Right lobe of liver (tissue), 6 donors: Measurements from ENCODE around the gene RADIL. TPM values are rescaled to one million over a fixed set of nuclear protein-coding genes. Genes with fewer than 3 reads are reported as not detected.

Experiments
- ATAC-seq, 4 donors: fragments of 200-7000 bp; cut with Tn5 transposase; one replicate each; pipeline ENCODE4 v1.9.1; 2020; ENCODE audit warnings: mild to moderate bottlenecking in 4 of 4, moderate library complexity in 4 of 4
- DNase-seq, 3 donors: peaks; one replicate each; pipeline ENCODE4 v3.0.0-alpha.2; 2020
- H3K27ac ChIP-seq, 3 donors: fragments of 200-600 bp; one replicate each; pipeline ENCODE4 v1.8.0; 2022
- H3K27me3 ChIP-seq, 2 donors: fragments of 200-600 bp; one replicate each; pipeline ENCODE4 v1.8.0; 2022
- H3K36me3 ChIP-seq, 4 donors: fragments of 200-600 bp; sonication (generic) in 1 of 4; one replicate each; pipeline versions ENCODE4 v1.5.1 to v1.8.0; 2017 to 2022; ENCODE audit warnings: control low read depth in 1 of 4
- H3K4me1 ChIP-seq, 4 donors: fragments of 200-600 bp; sonication (generic) in 1 of 4; one replicate each; pipeline versions ENCODE4 v1.5.1 to v1.8.0; 2017 to 2022; ENCODE audit warnings: control low read depth in 1 of 4
- H3K4me3 ChIP-seq, 3 donors: fragments of 200-600 bp; one replicate each; pipeline ENCODE4 v1.8.0; 2022
- H3K9me3 ChIP-seq, 4 donors: fragments of 200-600 bp; sonication (generic) in 1 of 4; one replicate each; pipeline versions ENCODE4 v1.5.1 to v1.8.0; 2017 to 2022; ENCODE audit warnings: control low read depth in 1 of 4
- POLR2A ChIP-seq: fragments of 450-650 bp; IDR thresholded peaks from one replicate; pipeline ENCODE4 v1.6.1; 2017; ENCODE audit warnings: antibody characterized with exemption, mild to moderate bottlenecking
- WGBS: methylation state at CpG from one replicate; pipeline ENCODE4 v1.1.6; 2018; ENCODE audit warnings: low coverage, low lambda C conversion rate; ENCODE audit not compliant: insufficient coverage; ENCODE audit errors: missing lambda C conversion rate; 5-methylcytosine and 5-hydroxymethylcytosine counted together
- intact Hi-C, 2 donors: fragments of 100-400 bp; cut with DNase I; formaldehyde crosslinking; loops; one replicate each; pipeline versions ENCODE4 v1.11.2 to v1.14.1; 2022
- total RNA-seq, 6 experiments: library from RNA; depleted of rRNA in 2 of 6; stranded (reverse); fragments of >200 nt in 2 of 6; fragmentation: NEBNext Ultra II Directional in 3 of 6; extraction: Animal tissue kit (Norgen Biotek cat#: 25700) in 3 of 6; gene quantifications; one replicate each; pipeline versions ENCODE4 v1.1.0 to v1.2.4, GENCODE V29; 2016 to 2023
- TF ChIP-seq, protein P1 (sequence below), 4 donors: fragments of 200-600 bp in 3 of 4; fragments of 450-650 bp in 1 of 4; IDR thresholded peaks; one replicate each; pipeline versions ENCODE4 v1.5.1 to v1.8.0; 2016 to 2022; ENCODE audit warnings: antibody characterized with exemption in 4 of 4, mild to moderate bottlenecking in 2 of 4
- donor health status: DM: no; HTN: yes; CAD: no.
- donor health status: DM: no; HTN: no; CAD: no.
- donor health status: DM: no; HTN: no; CAD: no.
- donor health status: DM: no; HTN: yes; CAD: no.
- donor health status: DM: no; HTN: yes; CAD: no.

Gene RADIL
- total RNA-seq, 6 experiments from 2014 or later = 0.20 to 1.6 (median 0.34) TPM; not detected in 2

- intact Hi-C loops = no loop called here
- Histone ChIP-seq H3K36me3 (no peaks in the 10 kb centered on the region), H3K4me1 (no peaks in the 10 kb centered on the region), H3K27ac (no peak overlapping the region), H3K9me3 (no peaks in the 10 kb centered on the region), H3K4me3 (peak overlapping the region in 1 of 3 donors; percentile 31), H3K27me3 (no peaks in the 10 kb centered on the region)
- DNase-seq (no peak), ATAC-seq (no peak)
- 69% methylated on average over 13 of the region's 14 CpGs for WGBS
- no peak for TF ChIP-seq POLR2A
- TF ChIP-seq, protein P1, sequence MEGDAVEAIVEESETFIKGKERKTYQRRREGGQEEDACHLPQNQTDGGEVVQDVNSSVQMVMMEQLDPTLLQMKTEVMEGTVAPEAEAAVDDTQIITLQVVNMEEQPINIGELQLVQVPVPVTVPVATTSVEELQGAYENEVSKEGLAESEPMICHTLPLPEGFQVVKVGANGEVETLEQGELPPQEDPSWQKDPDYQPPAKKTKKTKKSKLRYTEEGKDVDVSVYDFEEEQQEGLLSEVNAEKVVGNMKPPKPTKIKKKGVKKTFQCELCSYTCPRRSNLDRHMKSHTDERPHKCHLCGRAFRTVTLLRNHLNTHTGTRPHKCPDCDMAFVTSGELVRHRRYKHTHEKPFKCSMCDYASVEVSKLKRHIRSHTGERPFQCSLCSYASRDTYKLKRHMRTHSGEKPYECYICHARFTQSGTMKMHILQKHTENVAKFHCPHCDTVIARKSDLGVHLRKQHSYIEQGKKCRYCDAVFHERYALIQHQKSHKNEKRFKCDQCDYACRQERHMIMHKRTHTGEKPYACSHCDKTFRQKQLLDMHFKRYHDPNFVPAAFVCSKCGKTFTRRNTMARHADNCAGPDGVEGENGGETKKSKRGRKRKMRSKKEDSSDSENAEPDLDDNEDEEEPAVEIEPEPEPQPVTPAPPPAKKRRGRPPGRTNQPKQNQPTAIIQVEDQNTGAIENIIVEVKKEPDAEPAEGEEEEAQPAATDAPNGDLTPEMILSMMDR (IDR thresholded peaks at IDR 0.05) = no peak
Observed at GRCh38 chr7:4862156-4862555, 21.4 kb downstream of the RADIL start.

DNA sequence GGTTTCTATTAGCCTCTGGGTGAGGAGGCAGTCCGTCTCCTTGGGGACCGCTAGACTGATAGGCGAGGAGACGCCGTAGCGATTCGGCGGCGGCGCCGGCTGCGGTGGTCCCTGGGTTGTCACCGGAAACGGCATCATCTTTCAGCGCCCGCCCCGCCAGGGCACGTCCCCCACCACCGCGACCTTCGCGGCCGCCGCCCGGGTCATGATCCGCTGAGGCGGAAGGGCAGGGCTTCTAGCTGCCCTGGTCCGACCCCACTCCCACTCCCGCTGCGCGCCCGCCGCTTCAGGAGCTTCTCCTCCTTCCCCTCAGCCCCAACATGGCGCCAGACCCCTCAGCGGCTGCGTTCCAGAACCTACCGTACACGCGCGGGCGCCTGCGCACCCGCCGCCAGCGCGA, 21.8 kb downstream of the RADIL start, which contains the start of gene PAPOLB:
PAPOLB (minus strand) TSS at position 358 of the 400 bp plus-strand sequence; CDS start at position 138, 220 bp downstream.
- Histone ChIP-seq H3K9me3 (no peaks in the 10 kb centered on the region), H3K27me3 (no peaks in the 10 kb centered on the region), H3K4me3 (peak within 1 kb of the TSS in 1 of 3 donors; percentile 31), H3K36me3 (no peaks in the 10 kb centered on the region), H3K4me1 (no peaks in the 10 kb centered on the region), H3K27ac (no peak within 1 kb of the TSS)
- intact Hi-C loops = no loop called here
- DNase-seq (no peak), ATAC-seq (no peak)
- TF ChIP-seq POLR2A = no peak
- TF ChIP-seq, protein P1 (IDR thresholded peaks at IDR 0.05) = no peak
- 11% methylated on average over 21 of the region's 46 CpGs for WGBS

- Histone ChIP-seq H3K27ac (no peak overlapping the region), H3K9me3 (no peaks in the 10 kb centered on the region), H3K4me1 (no peaks in the 10 kb centered on the region), H3K4me3 (no peak overlapping the region), H3K27me3 (no peaks in the 10 kb centered on the region), H3K36me3 (no peaks in the 10 kb centered on the region)
- intact Hi-C loops = no loop called here
- ATAC-seq (no peak), DNase-seq (no peak)
- WGBS = 62% methylated on average over 11 of the region's 11 CpGs
- TF ChIP-seq, protein P1 (IDR thresholded peaks at IDR 0.05) = no peak
- no peak for TF ChIP-seq POLR2A
Observed at GRCh38 chr7:4861227-4861626, 22.3 kb downstream of the RADIL start.

- no peak overlapping the region for H3K27ac ChIP-seq
- TF ChIP-seq, protein P1 (IDR thresholded peaks at IDR 0.05) = no peak
- no peak for TF ChIP-seq POLR2A
- no peak overlapping the region for H3K4me3 ChIP-seq
- no peak for ATAC-seq
- no peaks in the 10 kb centered on the region for H3K9me3 ChIP-seq
- no peak for DNase-seq
- no peaks in the 10 kb centered on the region for H3K4me1 ChIP-seq
- intact Hi-C loops = no loop called here
- 40% methylated on average over 3 of the region's 3 CpGs for WGBS
- H3K36me3 ChIP-seq = no peaks in the 10 kb centered on the region
- H3K27me3 ChIP-seq = no peaks in the 10 kb centered on the region
Observed at GRCh38 chr7:4857189-4857588, 26.3 kb downstream of the RADIL start.
